GM23338 (cell line): ENCODE data around the gene PSAPL1. TPM values are rescaled to one million over a fixed set of nuclear protein-coding genes. Genes with fewer than 3 reads are reported as not detected.
A peak's percentile ranks its signal among the peaks of the same experiment; 100 is the strongest.

Source experiments
- ATAC-seq: fragments of 200-7000 bp; cut with Tn5 transposase; 3 replicates; pipeline ENCODE4 v1.9.1; 2020
- DNase-seq: peaks from one replicate; pipeline ENCODE4 v3.0.0-alpha.2; 2015; ENCODE audit warnings: low spot score
- H2AFZ ChIP-seq: fragments of 200-600 bp; sonication (generic); 2 replicates; pipeline ENCODE4 v1.8.0; 2016; ENCODE audit warnings: antibody characterized with exemption, mild to moderate bottlenecking, moderate library complexity
- H3F3A ChIP-seq: fragments of 200-600 bp; sonication (generic); replicated peaks from 2 replicates; pipeline ENCODE4 v1.8.0; 2017; ENCODE audit warnings: antibody characterized with exemption, mixed run types, low read depth
- H3K27ac ChIP-seq: fragments of 200-600 bp; sonication (generic); 2 replicates; pipeline ENCODE4 v1.6.1; 2016; ENCODE audit warnings: low read depth
- H3K27me3 ChIP-seq: fragments of 200-600 bp; sonication (generic); 2 replicates; pipeline ENCODE4 v1.8.0; 2016; ENCODE audit warnings: mild to moderate bottlenecking, mixed run types, moderate library complexity; ENCODE audit not compliant: insufficient read depth
- H3K36me3 ChIP-seq: fragments of 200-600 bp; sonication (generic); 2 replicates; pipeline ENCODE4 v1.8.0; 2016; ENCODE audit warnings: mild to moderate bottlenecking; ENCODE audit not compliant: insufficient read depth
- H3K4me1 ChIP-seq: fragments of 200-600 bp; sonication (generic); 2 replicates; pipeline ENCODE4 v1.8.0; 2016; ENCODE audit warnings: mild to moderate bottlenecking, moderate library complexity; ENCODE audit not compliant: insufficient read depth
- H3K4me2 ChIP-seq: fragments of 200-600 bp; sonication (generic); 2 replicates; pipeline ENCODE4 v1.7.1; 2017; ENCODE audit warnings: mixed run types
- H3K4me3 ChIP-seq: fragments of 200-600 bp; sonication (generic); 2 replicates; pipeline ENCODE4 v1.6.1; 2016; ENCODE audit warnings: mixed run types
- H3K79me2 ChIP-seq: fragments of 200-600 bp; sonication (generic); replicated peaks from 2 replicates; pipeline ENCODE4 v1.8.0; 2017; ENCODE audit warnings: mild to moderate bottlenecking; ENCODE audit not compliant: insufficient read depth
- H3K9me2 ChIP-seq: fragments of 200-600 bp; sonication (generic); 2 replicates; pipeline ENCODE4 v1.8.0; 2017; ENCODE audit not compliant: insufficient read depth
- H4K20me1 ChIP-seq: fragments of 200-600 bp; sonication (generic); replicated peaks from 2 replicates; pipeline ENCODE4 v1.8.0; 2017; ENCODE audit warnings: mild to moderate bottlenecking; ENCODE audit not compliant: insufficient read depth
- H3K27ac Mint-ChIP-seq: 2 replicates; pipeline ENCODE4 v1.8.0; 2020; ENCODE audit warnings: inconsistent platforms, mild to moderate bottlenecking, moderate library complexity, mixed read lengths
- H3K27me3 Mint-ChIP-seq: 3 replicates; pipeline ENCODE4 v1.8.0; 2022; ENCODE audit warnings: low read depth, mild to moderate bottlenecking, moderate library complexity, mixed read lengths, inconsistent platforms; ENCODE audit not compliant: insufficient read depth, poor library complexity
- H3K36me3 Mint-ChIP-seq: 3 replicates; pipeline ENCODE4 v1.8.0; 2021; ENCODE audit warnings: low read depth, mild to moderate bottlenecking, inconsistent platforms, moderate library complexity, mixed read lengths
- H3K4me1 Mint-ChIP-seq: 3 replicates; pipeline ENCODE4 v1.8.0; 2020; ENCODE audit warnings: mild to moderate bottlenecking, inconsistent platforms, mixed read lengths
- H3K4me3 Mint-ChIP-seq: 3 replicates; pipeline ENCODE4 v1.8.0; 2021; ENCODE audit warnings: moderate library complexity, mild to moderate bottlenecking, inconsistent platforms, mixed read lengths
- H3K9me3 Mint-ChIP-seq: 3 replicates; pipeline ENCODE4 v1.8.0; 2020; ENCODE audit warnings: moderate library complexity, mild to moderate bottlenecking, inconsistent platforms, mixed read lengths
- CREB1 ChIP-seq: fragments of 250-450 bp; sonication (Bioruptor Pico); IDR thresholded peaks from 2 replicates; pipeline ENCODE4 v1.5.0; 2020; ENCODE audit warnings: low read depth, mild to moderate bottlenecking, moderate library complexity
- EZH2 ChIP-seq: fragments of 200-600 bp; sonication (generic); IDR thresholded peaks from one replicate; pipeline ENCODE4 v1.8.0; 2017; ENCODE audit warnings: antibody characterized with exemption, mild to moderate bottlenecking, low read depth; ENCODE audit not compliant: unreplicated experiment
- EZH2phosphoT487 ChIP-seq: fragments of 200-600 bp; sonication (generic); IDR thresholded peaks from one replicate; pipeline ENCODE4 v1.8.1; 2018; ENCODE audit warnings: antibody characterized with exemption; ENCODE audit not compliant: unreplicated experiment
- JUNB ChIP-seq: IDR thresholded peaks from one replicate; pipeline ENCODE4 v1.6.1; 2016; ENCODE audit warnings: antibody characterized with exemption; ENCODE audit not compliant: unreplicated experiment
- NANOG ChIP-seq: IDR thresholded peaks from 2 replicates; pipeline ENCODE4 v1.6.1; 2016; ENCODE audit warnings: antibody characterized with exemption, borderline replicate concordance
- POLR2AphosphoS5 ChIP-seq: IDR thresholded peaks from 2 replicates; pipeline ENCODE4 v1.6.1; 2016; ENCODE audit warnings: antibody characterized with exemption, low read depth
- STAT1 ChIP-seq: IDR thresholded peaks from one replicate; pipeline ENCODE4 v1.6.1; 2016; ENCODE audit warnings: antibody characterized with exemption; ENCODE audit not compliant: unreplicated experiment
- ZNF114 ChIP-seq: fragments of 250-450 bp; sonication (Bioruptor Pico); IDR thresholded peaks from 2 replicates; pipeline ENCODE4 v1.5.0; 2020; ENCODE audit warnings: mild to moderate bottlenecking, moderate library complexity
- ZNF331 ChIP-seq: fragments of 250-450 bp; sonication (Bioruptor Pico); IDR thresholded peaks from 2 replicates; pipeline ENCODE4 v1.5.0; 2020; ENCODE audit warnings: low read depth, mild to moderate bottlenecking, moderate library complexity
- polyA plus RNA-seq: library from polyadenylated mRNA; unstranded; fragments of >200 nt; fragmentation: Nextera tagmentation; extraction: Ambion mirVana; gene quantifications from 2 replicates; pipeline ENCODE4 v1.2.1, GENCODE V29; 2016
- total RNA-seq: library from RNA; depleted of rRNA; stranded (reverse); fragments of >200 nt; shearing (Covaris generic); gene quantifications from 2 replicates; pipeline ENCODE4 v1.2.3, GENCODE V29; 2014
- TF ChIP-seq, protein P1 (sequence below): IDR thresholded peaks from 2 replicates; pipeline ENCODE4 v1.6.1; 2016; ENCODE audit warnings: antibody characterized with exemption
- TF ChIP-seq, protein P2 (sequence below): IDR thresholded peaks from one replicate; pipeline ENCODE4 v1.6.1; 2018; ENCODE audit warnings: antibody characterized with exemption; ENCODE audit not compliant: unreplicated experiment
- TF ChIP-seq, protein P3 (sequence below): fragments of 250-450 bp; sonication (Bioruptor Pico); IDR thresholded peaks from 2 replicates; pipeline ENCODE4 v1.5.0; 2020; ENCODE audit warnings: mild to moderate bottlenecking, moderate library complexity
- TF ChIP-seq, protein P4 (sequence below), 2 experiments: fragments of 200-600 bp in 1 of 2; sonication (generic) in 1 of 2; conservative IDR thresholded peaks; 2 replicates each; pipeline versions ENCODE4 v1.5.1 to v1.6.1; 2016 to 2017; ENCODE audit warnings: antibody characterized with exemption in 2 of 2, low read depth in 2 of 2, mild to moderate bottlenecking in 2 of 2, moderate library complexity in 1 of 2

Gene PSAPL1
- total and polyA plus RNA-seq, 2 experiments from 2014 or later, result not detected

DNA sequence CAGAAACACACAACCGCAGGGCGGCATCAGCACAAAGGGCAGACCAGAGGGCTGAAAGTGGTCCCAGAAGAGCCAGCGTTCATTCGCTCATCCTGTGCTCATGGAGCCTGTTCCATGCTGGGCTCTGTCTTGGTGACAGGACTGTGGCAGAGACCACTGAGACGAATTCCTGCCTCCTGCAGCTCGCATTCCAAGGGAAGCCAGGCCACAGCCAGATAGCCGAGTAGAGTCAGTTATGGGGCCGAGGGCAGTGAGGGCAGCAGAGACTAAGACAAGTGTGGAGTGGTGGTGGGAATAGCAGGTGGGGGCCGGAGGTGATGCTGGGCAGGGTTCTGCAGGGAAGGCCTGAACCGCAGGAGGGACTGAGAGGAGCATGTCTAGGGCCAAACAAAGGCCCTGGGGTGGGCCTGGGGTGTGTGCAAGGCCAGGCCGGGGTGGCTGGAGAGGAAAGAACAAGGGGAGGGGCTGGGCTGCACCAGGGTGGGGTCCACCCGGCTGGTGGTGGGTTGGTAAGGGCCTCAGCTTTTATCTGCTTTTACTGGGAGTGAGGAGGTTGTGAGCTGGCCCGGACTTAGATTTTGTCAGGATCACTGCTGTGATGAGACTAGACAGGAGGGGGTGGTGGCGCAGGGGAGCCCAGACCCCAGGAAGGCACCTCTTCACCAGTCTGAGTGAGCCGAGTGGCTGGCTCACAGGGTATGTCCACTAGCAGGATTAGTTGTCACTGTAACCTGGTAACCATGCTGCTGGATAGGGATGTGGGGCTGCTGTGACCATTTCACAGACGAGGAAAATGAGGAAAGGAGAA lies 6.3 kb downstream of the PSAPL1 start:
- no peaks in the 10 kb centered on the region for H3K9me3 Mint-ChIP-seq

More for the DNA sequence above, 6.3 kb downstream of the PSAPL1 start:
- ATAC-seq, result peak; percentile 30
- H3K4me3 ChIP-seq, result no peak overlapping the region
- peaks cover 24% of the 10 kb centered on the region for H3K4me1 ChIP-seq
- peaks cover 37% of the 10 kb centered on the region for H3K4me1 Mint-ChIP-seq
- no peak overlapping the region for H2AFZ ChIP-seq
- H3K9me2 ChIP-seq, result no peaks in the 10 kb centered on the region
- H3K36me3 ChIP-seq, result no peaks in the 10 kb centered on the region
- peaks cover 15% of the 10 kb centered on the region for H3K27me3 Mint-ChIP-seq
- H4K20me1 ChIP-seq, result no peaks in the 10 kb centered on the region
- H3K27ac Mint-ChIP-seq, result peak overlapping the region; percentile 50; the same call in 1 of the 2 replicates
- TF ChIP-seq JUNB, result no peak
- TF ChIP-seq POLR2AphosphoS5, result no peak
- TF ChIP-seq CREB1 (CRISPR knock-in tag), result no peak
- TF ChIP-seq EZH2, result no peak
- TF ChIP-seq ZNF114, result no peak
- TF ChIP-seq, protein P1, sequence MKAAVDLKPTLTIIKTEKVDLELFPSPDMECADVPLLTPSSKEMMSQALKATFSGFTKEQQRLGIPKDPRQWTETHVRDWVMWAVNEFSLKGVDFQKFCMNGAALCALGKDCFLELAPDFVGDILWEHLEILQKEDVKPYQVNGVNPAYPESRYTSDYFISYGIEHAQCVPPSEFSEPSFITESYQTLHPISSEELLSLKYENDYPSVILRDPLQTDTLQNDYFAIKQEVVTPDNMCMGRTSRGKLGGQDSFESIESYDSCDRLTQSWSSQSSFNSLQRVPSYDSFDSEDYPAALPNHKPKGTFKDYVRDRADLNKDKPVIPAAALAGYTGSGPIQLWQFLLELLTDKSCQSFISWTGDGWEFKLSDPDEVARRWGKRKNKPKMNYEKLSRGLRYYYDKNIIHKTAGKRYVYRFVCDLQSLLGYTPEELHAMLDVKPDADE, result no peak
- TF ChIP-seq, protein P2, sequence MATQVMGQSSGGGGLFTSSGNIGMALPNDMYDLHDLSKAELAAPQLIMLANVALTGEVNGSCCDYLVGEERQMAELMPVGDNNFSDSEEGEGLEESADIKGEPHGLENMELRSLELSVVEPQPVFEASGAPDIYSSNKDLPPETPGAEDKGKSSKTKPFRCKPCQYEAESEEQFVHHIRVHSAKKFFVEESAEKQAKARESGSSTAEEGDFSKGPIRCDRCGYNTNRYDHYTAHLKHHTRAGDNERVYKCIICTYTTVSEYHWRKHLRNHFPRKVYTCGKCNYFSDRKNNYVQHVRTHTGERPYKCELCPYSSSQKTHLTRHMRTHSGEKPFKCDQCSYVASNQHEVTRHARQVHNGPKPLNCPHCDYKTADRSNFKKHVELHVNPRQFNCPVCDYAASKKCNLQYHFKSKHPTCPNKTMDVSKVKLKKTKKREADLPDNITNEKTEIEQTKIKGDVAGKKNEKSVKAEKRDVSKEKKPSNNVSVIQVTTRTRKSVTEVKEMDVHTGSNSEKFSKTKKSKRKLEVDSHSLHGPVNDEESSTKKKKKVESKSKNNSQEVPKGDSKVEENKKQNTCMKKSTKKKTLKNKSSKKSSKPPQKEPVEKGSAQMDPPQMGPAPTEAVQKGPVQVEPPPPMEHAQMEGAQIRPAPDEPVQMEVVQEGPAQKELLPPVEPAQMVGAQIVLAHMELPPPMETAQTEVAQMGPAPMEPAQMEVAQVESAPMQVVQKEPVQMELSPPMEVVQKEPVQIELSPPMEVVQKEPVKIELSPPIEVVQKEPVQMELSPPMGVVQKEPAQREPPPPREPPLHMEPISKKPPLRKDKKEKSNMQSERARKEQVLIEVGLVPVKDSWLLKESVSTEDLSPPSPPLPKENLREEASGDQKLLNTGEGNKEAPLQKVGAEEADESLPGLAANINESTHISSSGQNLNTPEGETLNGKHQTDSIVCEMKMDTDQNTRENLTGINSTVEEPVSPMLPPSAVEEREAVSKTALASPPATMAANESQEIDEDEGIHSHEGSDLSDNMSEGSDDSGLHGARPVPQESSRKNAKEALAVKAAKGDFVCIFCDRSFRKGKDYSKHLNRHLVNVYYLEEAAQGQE, result no peak
- TF ChIP-seq STAT1, result no peak
- no peak for TF ChIP-seq ZNF331 (CRISPR knock-in tag)
- TF ChIP-seq, protein P3, sequence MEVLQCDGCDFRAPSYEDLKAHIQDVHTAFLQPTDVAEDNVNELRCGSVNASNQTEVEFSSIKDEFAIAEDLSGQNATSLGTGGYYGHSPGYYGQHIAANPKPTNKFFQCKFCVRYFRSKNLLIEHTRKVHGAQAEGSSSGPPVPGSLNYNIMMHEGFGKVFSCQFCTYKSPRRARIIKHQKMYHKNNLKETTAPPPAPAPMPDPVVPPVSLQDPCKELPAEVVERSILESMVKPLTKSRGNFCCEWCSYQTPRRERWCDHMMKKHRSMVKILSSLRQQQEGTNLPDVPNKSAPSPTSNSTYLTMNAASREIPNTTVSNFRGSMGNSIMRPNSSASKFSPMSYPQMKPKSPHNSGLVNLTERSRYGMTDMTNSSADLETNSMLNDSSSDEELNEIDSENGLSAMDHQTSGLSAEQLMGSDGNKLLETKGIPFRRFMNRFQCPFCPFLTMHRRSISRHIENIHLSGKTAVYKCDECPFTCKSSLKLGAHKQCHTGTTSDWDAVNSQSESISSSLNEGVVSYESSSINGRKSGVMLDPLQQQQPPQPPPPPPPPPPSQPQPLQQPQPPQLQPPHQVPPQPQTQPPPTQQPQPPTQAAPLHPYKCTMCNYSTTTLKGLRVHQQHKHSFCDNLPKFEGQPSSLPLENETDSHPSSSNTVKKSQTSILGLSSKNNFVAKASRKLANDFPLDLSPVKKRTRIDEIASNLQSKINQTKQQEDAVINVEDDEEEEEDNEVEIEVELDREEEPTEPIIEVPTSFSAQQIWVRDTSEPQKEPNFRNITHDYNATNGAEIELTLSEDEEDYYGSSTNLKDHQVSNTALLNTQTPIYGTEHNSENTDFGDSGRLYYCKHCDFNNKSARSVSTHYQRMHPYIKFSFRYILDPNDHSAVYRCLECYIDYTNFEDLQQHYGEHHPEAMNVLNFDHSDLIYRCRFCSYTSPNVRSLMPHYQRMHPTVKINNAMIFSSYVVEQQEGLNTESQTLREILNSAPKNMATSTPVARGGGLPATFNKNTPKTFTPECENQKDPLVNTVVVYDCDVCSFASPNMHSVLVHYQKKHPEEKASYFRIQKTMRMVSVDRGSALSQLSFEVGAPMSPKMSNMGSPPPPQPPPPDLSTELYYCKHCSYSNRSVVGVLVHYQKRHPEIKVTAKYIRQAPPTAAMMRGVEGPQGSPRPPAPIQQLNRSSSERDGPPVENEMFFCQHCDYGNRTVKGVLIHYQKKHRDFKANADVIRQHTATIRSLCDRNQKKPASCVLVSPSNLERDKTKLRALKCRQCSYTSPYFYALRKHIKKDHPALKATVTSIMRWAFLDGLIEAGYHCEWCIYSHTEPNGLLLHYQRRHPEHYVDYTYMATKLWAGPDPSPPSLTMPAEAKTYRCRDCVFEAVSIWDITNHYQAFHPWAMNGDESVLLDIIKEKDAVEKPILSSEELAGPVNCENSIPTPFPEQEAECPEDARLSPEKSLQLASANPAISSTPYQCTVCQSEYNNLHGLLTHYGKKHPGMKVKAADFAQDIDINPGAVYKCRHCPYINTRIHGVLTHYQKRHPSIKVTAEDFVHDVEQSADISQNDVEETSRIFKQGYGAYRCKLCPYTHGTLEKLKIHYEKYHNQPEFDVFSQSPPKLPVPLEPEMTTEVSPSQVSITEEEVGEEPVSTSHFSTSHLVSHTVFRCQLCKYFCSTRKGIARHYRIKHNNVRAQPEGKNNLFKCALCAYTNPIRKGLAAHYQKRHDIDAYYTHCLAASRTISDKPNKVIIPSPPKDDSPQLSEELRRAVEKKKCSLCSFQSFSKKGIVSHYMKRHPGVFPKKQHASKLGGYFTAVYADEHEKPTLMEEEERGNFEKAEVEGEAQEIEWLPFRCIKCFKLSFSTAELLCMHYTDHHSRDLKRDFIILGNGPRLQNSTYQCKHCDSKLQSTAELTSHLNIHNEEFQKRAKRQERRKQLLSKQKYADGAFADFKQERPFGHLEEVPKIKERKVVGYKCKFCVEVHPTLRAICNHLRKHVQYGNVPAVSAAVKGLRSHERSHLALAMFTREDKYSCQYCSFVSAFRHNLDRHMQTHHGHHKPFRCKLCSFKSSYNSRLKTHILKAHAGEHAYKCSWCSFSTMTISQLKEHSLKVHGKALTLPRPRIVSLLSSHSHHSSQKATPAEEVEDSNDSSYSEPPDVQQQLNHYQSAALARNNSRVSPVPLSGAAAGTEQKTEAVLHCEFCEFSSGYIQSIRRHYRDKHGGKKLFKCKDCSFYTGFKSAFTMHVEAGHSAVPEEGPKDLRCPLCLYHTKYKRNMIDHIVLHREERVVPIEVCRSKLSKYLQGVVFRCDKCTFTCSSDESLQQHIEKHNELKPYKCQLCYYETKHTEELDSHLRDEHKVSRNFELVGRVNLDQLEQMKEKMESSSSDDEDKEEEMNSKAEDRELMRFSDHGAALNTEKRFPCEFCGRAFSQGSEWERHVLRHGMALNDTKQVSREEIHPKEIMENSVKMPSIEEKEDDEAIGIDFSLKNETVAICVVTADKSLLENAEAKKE (CRISPR knock-in tag), result no peak
- TF ChIP-seq EZH2phosphoT487, result no peak
- TF ChIP-seq, protein P4, sequence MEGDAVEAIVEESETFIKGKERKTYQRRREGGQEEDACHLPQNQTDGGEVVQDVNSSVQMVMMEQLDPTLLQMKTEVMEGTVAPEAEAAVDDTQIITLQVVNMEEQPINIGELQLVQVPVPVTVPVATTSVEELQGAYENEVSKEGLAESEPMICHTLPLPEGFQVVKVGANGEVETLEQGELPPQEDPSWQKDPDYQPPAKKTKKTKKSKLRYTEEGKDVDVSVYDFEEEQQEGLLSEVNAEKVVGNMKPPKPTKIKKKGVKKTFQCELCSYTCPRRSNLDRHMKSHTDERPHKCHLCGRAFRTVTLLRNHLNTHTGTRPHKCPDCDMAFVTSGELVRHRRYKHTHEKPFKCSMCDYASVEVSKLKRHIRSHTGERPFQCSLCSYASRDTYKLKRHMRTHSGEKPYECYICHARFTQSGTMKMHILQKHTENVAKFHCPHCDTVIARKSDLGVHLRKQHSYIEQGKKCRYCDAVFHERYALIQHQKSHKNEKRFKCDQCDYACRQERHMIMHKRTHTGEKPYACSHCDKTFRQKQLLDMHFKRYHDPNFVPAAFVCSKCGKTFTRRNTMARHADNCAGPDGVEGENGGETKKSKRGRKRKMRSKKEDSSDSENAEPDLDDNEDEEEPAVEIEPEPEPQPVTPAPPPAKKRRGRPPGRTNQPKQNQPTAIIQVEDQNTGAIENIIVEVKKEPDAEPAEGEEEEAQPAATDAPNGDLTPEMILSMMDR (conservative IDR thresholded peaks at IDR 0.05; ENCODE audit: low read depth in 2 of 2), result no peak
- no peak for TF ChIP-seq NANOG
- no peaks in the 10 kb centered on the region for H3F3A ChIP-seq
- no peaks in the 10 kb centered on the region for H3K79me2 ChIP-seq
- no peaks in the 10 kb centered on the region for H3K27me3 ChIP-seq
- no peak overlapping the region for H3K27ac ChIP-seq
- H3K4me3 Mint-ChIP-seq, result no peak overlapping the region
- peak; percentile 45 for DNase-seq
- no peaks in the 10 kb centered on the region for H3K36me3 Mint-ChIP-seq
- H3K4me2 ChIP-seq, result no peak overlapping the region; the same call in 1 of the 2 replicates
